ENCODE results near the gene DMC1. TPM values are rescaled to one million over a fixed set of nuclear protein-coding genes. Genes with fewer than 3 reads are reported as not detected.
A peak's percentile ranks its signal among the peaks of the same experiment; 100 is the strongest.

DMC1 gene
- polyA plus RNA-seq, 1 of the 3 experiments (the other 2 are of a cell fraction), result not detected

- 82% methylated on average over 5 of the region's 5 CpGs for WGBS (ENCODE audit: low lambda C conversion rate)
- H3K4me2 ChIP-seq, result no peak overlapping the region
- H3K79me2 ChIP-seq (ENCODE audit: insufficient read depth), result peaks cover 43% of the 10 kb centered on the region; the same call in 1 of the 2 replicates
Observed at GRCh38 chr22:38491707-38492348, 78.2 kb downstream of the DMC1 start.

GRCh38 chr22:38490915-38491314 lies 79.1 kb downstream of the DMC1 start:
- peaks cover 7% of the 10 kb centered on the region for H3F3A ChIP-seq (replicated peaks; ENCODE audit: insufficient read depth)
- H3K4me2 ChIP-seq, result no peak overlapping the region
- H3K27me3 ChIP-seq (ENCODE audit: insufficient read depth), result no peaks in the 10 kb centered on the region
- peaks cover 60 to 80% of the 10 kb centered on the region in 2 experiments for H3K36me3 ChIP-seq (replicated peaks in 1 of 2; ENCODE audit: control insufficient read depth in 1 of 2, insufficient read depth in 2 of 2, low read length in 1 of 2)
- H3K4me3 ChIP-seq (ENCODE audit: low read depth in 2 of 2, low read length in 1 of 2), result no peak overlapping the region
- ChIA-PET POLR2A (no interaction called here), CTCF (interaction anchor here (1.1 kb wide), 1 partner anchor 439 kb away, joined by 3 read pairs; no protein-coding TSS in a partner anchor)
- TF ChIP-seq PBX3 (IDR thresholded peaks at IDR 0.05) (no peak), ZBTB33 (IDR thresholded peaks at IDR 0.05; ENCODE audit: borderline replicate concordance, low read depth) (no peak), IRF3 (IDR thresholded peaks at IDR 0.05; ENCODE audit: low read depth, low read length) (no peak), SIN3A (IDR thresholded peaks at IDR 0.05; ENCODE audit: borderline replicate concordance, low read depth, low read length) (no peak), FOXM1 (IDR thresholded peaks at IDR 0.05; ENCODE audit: low read depth) (no peak), MAX (IDR thresholded peaks at IDR 0.05; ENCODE audit: low read depth) (no peak), FOSL2 (IDR thresholded peaks at IDR 0.05; ENCODE audit: borderline replicate concordance, low read depth) (no peak), CTCF (IDR thresholded peaks at IDR 0.05) (no peak), JUND (IDR thresholded peaks at IDR 0.05) (no peak), MXI1 (IDR thresholded peaks at IDR 0.05; ENCODE audit: low read depth, low read length) (no peak), NRF1 (IDR thresholded peaks at IDR 0.05; ENCODE audit: low read depth, low read length) (no peak), RFX5 (IDR thresholded peaks at IDR 0.05; ENCODE audit: low read length) (no peak), TAF1 (IDR thresholded peaks at IDR 0.05; ENCODE audit: borderline replicate concordance, low read depth, low read length) (no peak), YY1 (IDR thresholded peaks at IDR 0.05; ENCODE audit: low read depth) (no peak), USF1 (IDR thresholded peaks at IDR 0.05; ENCODE audit: borderline replicate concordance, low read depth) (no peak), CHD2 (IDR thresholded peaks at IDR 0.05; ENCODE audit: low read length, partially characterized antibody) (no peak), POLR2AphosphoS5 (IDR thresholded peaks at IDR 0.05; ENCODE audit: low read depth, low read length) (no peak), SMC3 (IDR thresholded peaks at IDR 0.05; ENCODE audit: low read depth, low read length) (no peak)
- H3K4me1 ChIP-seq (ENCODE audit: control insufficient read depth in 1 of 2, insufficient read depth in 2 of 2, low read depth in 1 of 2, low read length in 1 of 2), result peaks cover 0 to 8% of the 10 kb centered on the region in 2 experiments; a peak in 1 of 4 replicates
- no peak overlapping the region for H3K9ac ChIP-seq
- H4K20me1 ChIP-seq (ENCODE audit: insufficient read depth), result peaks cover 38% of the 10 kb centered on the region
- DNase-seq, result no peak
- WGBS (ENCODE audit: low lambda C conversion rate), result 100% methylated on average over 1 of the region's 1 CpG
- no peaks in the 10 kb centered on the region for H3K9me3 ChIP-seq
- H3K27ac ChIP-seq (ENCODE audit: low read depth in 2 of 2, low read length in 1 of 2), result 0 out of 4 replicates have a peak overlapping the region, but pooled peaks of 1 of the 2 experiments have one; percentile 9
- H2AFZ ChIP-seq (ENCODE audit: low read depth), result no peak overlapping the region
- peaks cover 36% of the 10 kb centered on the region; the same call in 1 of the 2 replicates for H3K79me2 ChIP-seq (ENCODE audit: insufficient read depth)
- no peaks in the 10 kb centered on the region for H3K9me2 ChIP-seq

More at GRCh38 chr22:38491707-38492348, 78.2 kb downstream of the DMC1 start:
- peaks cover 7% of the 10 kb centered on the region for H3F3A ChIP-seq (replicated peaks; ENCODE audit: insufficient read depth)
- H3K36me3 ChIP-seq (replicated peaks in 1 of 2; ENCODE audit: control insufficient read depth in 1 of 2, insufficient read depth in 2 of 2, low read length in 1 of 2), result peaks cover 60 to 75% of the 10 kb centered on the region in 2 experiments
- no peaks in the 10 kb centered on the region for H3K9me3 ChIP-seq
- H3K27me3 ChIP-seq (ENCODE audit: insufficient read depth), result no peaks in the 10 kb centered on the region
- no peak overlapping the region for H3K4me3 ChIP-seq (ENCODE audit: low read depth in 2 of 2, low read length in 1 of 2)
- H3K9me2 ChIP-seq, result no peaks in the 10 kb centered on the region
- CTCF ChIA-PET, result interaction anchor here (0.7 kb wide), 1 partner anchor 10 kb away, joined by 3 read pairs; no protein-coding TSS in a partner anchor
- no peak for TF ChIP-seq TEAD4 (IDR thresholded peaks at IDR 0.05; ENCODE audit: borderline replicate concordance, insufficient read depth)
- TF ChIP-seq SMC3 (IDR thresholded peaks at IDR 0.05; ENCODE audit: low read depth, low read length), result no peak
- TF ChIP-seq MXI1 (IDR thresholded peaks at IDR 0.05; ENCODE audit: low read depth, low read length), result no peak
- TF ChIP-seq GABPA (IDR thresholded peaks at IDR 0.05; ENCODE audit: low read depth), result no peak
- no peak for TF ChIP-seq RCOR1 (IDR thresholded peaks at IDR 0.05; ENCODE audit: low read length)
- no peak overlapping the region for H2AFZ ChIP-seq (ENCODE audit: low read depth)
- H4K20me1 ChIP-seq (ENCODE audit: insufficient read depth), result peaks cover 45% of the 10 kb centered on the region
- H3K27ac ChIP-seq (ENCODE audit: low read depth in 2 of 2, low read length in 1 of 2), result no peak overlapping the region
- H3K4me1 ChIP-seq (ENCODE audit: control insufficient read depth in 1 of 2, insufficient read depth in 2 of 2, low read depth in 1 of 2, low read length in 1 of 2), result peaks cover 0 to 8% of the 10 kb centered on the region in 2 experiments; a peak in 1 of 4 replicates
- DNase-seq, result no peak
- no peak overlapping the region for H3K9ac ChIP-seq
- POLR2A ChIA-PET, result no interaction called here
